PC-9 (cell line): ENCODE data around the gene CLASP1. TPM values are rescaled to one million over a fixed set of nuclear protein-coding genes. Genes with fewer than 3 reads are reported as not detected.

ENCODE experiments used
- BruUV-seq: library from RNA; stranded (reverse); fragments of 400-500 nt; replicated peaks from 2 replicates; lab custom pipeline; 2021; lab: Mats Ljungman, UMichigan
- CTCF ChIA-PET: fragments of 300-600 bp; sonication (Branson Sonifier 250); formaldehyde crosslinking; loops from one replicate; lab custom pipeline; 2022; ENCODE audit warnings: antibody characterized with exemption; lab: Charles Lee
- POLR2A ChIA-PET: fragments of 300-600 bp; sonication (Branson Sonifier 250); formaldehyde crosslinking; loops from one replicate; lab custom pipeline; 2022; ENCODE audit warnings: antibody characterized with exemption; ENCODE audit not compliant: unreplicated experiment; lab: Charles Lee
- DNase-seq, 2 experiments: peaks; one replicate each; pipeline versions ENCODE4 v3.0.0 to v3.0.0-alpha.2; 2015 to 2022; ENCODE audit warnings: mixed read lengths in 1 of 2
- H2AFZ ChIP-seq: fragments of 200-600 bp; sonication (generic); 2 replicates; pipeline ENCODE4 v1.8.1; 2017; ENCODE audit warnings: antibody characterized with exemption
- H3F3A ChIP-seq: fragments of 200-600 bp; sonication (generic); 2 replicates; pipeline ENCODE4 v1.8.1; 2017; ENCODE audit warnings: antibody characterized with exemption, mild to moderate bottlenecking, low read depth; ENCODE audit not compliant: insufficient read depth
- H3K27ac ChIP-seq: fragments of 200-600 bp; sonication (generic); 2 replicates; pipeline ENCODE4 v1.6.1; 2016; ENCODE audit warnings: mixed run types
- H3K27me3 ChIP-seq: fragments of 200-600 bp; sonication (generic); 2 replicates; pipeline ENCODE4 v1.6.1; 2016; ENCODE audit warnings: low read depth, mixed run types; ENCODE audit not compliant: insufficient read depth
- H3K36me3 ChIP-seq: fragments of 200-600 bp; sonication (generic); 2 replicates; pipeline ENCODE4 v1.6.1; 2016; ENCODE audit warnings: low read depth, mixed run types
- H3K4me1 ChIP-seq: fragments of 200-600 bp; sonication (generic); replicated peaks from 2 replicates; pipeline ENCODE4 v1.6.1; 2016; ENCODE audit warnings: mixed run types; ENCODE audit not compliant: insufficient read depth
- H3K4me2 ChIP-seq: fragments of 200-600 bp; sonication (generic); 2 replicates; pipeline ENCODE4 v1.6.1; 2017; ENCODE audit warnings: mixed run types
- H3K4me3 ChIP-seq: fragments of 200-600 bp; sonication (generic); 2 replicates; pipeline ENCODE4 v1.6.1; 2016; ENCODE audit warnings: mixed run types
- H3K79me2 ChIP-seq: fragments of 200-600 bp; sonication (generic); 2 replicates; pipeline ENCODE4 v1.6.1; 2017; ENCODE audit warnings: low read depth, mixed run types
- H3K9me2 ChIP-seq: fragments of 200-600 bp; sonication (generic); 2 replicates; pipeline ENCODE4 v1.8.1; 2017; ENCODE audit warnings: mild to moderate bottlenecking; ENCODE audit not compliant: insufficient read depth
- H3K9me3 ChIP-seq: fragments of 200-600 bp; sonication (generic); 2 replicates; pipeline ENCODE4 v1.8.1; 2016; ENCODE audit warnings: low read depth; ENCODE audit not compliant: insufficient read depth
- H4K20me1 ChIP-seq: fragments of 200-600 bp; sonication (generic); 2 replicates; pipeline ENCODE4 v1.8.1; 2017; ENCODE audit not compliant: insufficient read depth
- EZH2 ChIP-seq: fragments of 200-600 bp; sonication (generic); IDR thresholded peaks from 2 replicates; pipeline ENCODE4 v1.8.0; 2017; ENCODE audit warnings: antibody characterized with exemption, low read depth
- intact Hi-C: fragments of 100-400 bp; cut with micrococcal nuclease; formaldehyde crosslinking; loops from one replicate; pipeline ENCODE4 v1.10.0; 2022; ENCODE audit not compliant: unreplicated experiment
- total RNA-seq: library from RNA; stranded (reverse); gene quantifications from 2 replicates; pipeline ENCODE4 v1.2.3, GENCODE V29; 2021
- TF ChIP-seq, protein P1 (sequence below): fragments of 200-600 bp; sonication (generic); conservative IDR thresholded peaks from 2 replicates; pipeline ENCODE4 v1.6.1; 2017; ENCODE audit warnings: mixed run types, antibody characterized with exemption, mild to moderate bottlenecking, moderate library complexity

Gene CLASP1
- total RNA-seq, 1 experiment from 2014 or later, result 61.8 TPM

DNA sequence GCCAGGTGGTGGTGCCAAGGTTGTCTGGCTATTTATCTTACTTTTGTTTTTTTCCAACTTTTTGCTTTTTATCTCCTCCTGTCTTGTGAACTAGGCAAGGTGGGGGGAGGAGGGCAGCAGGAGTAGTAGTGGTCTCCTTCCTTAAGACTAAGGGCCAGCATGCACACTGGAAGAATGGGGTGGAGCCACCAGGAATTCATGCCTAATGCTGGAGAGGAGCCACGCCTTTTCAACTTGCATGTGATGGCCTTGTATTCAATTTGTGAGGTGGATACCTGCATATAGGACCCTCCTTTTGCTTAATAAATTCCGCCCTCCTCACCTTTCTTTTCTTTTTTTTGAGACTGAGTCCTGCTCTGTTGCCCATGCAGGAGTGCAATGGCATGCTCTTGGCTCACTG lies 37.6 kb upstream of the CLASP1 start:
- POLR2A ChIA-PET, result no interaction called here

DNA sequence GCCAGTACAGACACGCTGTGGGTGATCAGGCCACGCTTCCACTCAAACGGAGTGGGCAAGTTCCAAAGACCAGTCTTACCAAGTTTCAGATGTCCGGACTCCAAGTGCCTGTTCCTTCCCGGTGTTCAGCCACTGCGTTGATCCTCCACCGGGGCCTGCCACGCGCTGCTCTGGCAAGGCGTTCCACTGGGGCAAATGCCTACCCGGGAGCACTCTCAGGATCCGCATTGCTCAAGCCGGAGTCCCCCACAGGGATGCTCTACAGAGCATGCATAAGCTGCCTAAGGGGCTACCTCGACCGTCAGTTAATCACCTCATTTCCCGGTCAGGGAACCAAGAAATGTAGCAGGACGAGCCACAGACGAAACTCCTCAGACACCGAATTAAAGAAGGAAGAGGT lies 37.0 kb upstream of the CLASP1 start:
- no peak overlapping the region for H2AFZ ChIP-seq
- H3K4me1 ChIP-seq, result no peaks in the 10 kb centered on the region
- intact Hi-C loops, result no loop called here
- no peaks in the 10 kb centered on the region for H3K36me3 ChIP-seq
- H3K27me3 ChIP-seq, result no peaks in the 10 kb centered on the region
- H3K9me3 ChIP-seq, result peaks cover 13% of the 10 kb centered on the region
- H3K79me2 ChIP-seq, result no peaks in the 10 kb centered on the region
- CTCF ChIA-PET, result no interaction called here
- H3F3A ChIP-seq, result no peaks in the 10 kb centered on the region
- no peak for TF ChIP-seq EZH2
- TF ChIP-seq, protein P1, sequence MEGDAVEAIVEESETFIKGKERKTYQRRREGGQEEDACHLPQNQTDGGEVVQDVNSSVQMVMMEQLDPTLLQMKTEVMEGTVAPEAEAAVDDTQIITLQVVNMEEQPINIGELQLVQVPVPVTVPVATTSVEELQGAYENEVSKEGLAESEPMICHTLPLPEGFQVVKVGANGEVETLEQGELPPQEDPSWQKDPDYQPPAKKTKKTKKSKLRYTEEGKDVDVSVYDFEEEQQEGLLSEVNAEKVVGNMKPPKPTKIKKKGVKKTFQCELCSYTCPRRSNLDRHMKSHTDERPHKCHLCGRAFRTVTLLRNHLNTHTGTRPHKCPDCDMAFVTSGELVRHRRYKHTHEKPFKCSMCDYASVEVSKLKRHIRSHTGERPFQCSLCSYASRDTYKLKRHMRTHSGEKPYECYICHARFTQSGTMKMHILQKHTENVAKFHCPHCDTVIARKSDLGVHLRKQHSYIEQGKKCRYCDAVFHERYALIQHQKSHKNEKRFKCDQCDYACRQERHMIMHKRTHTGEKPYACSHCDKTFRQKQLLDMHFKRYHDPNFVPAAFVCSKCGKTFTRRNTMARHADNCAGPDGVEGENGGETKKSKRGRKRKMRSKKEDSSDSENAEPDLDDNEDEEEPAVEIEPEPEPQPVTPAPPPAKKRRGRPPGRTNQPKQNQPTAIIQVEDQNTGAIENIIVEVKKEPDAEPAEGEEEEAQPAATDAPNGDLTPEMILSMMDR, result no peak
- no peak overlapping the region for H3K27ac ChIP-seq
- POLR2A ChIA-PET, result no interaction called here
- no peak for DNase-seq
- H3K9me2 ChIP-seq, result no peaks in the 10 kb centered on the region
- H4K20me1 ChIP-seq, result no peaks in the 10 kb centered on the region
- no peak overlapping the region for H3K4me2 ChIP-seq
- no peak overlapping the region for H3K4me3 ChIP-seq
- no TSS peak for BruUV-seq

More for the DNA sequence above, 37.6 kb upstream of the CLASP1 start:
- Histone ChIP-seq H3K9me3 (peaks cover 12% of the 10 kb centered on the region), H3F3A (no peaks in the 10 kb centered on the region), H3K4me3 (no peak overlapping the region), H2AFZ (no peak overlapping the region), H3K27ac (no peak overlapping the region), H4K20me1 (no peaks in the 10 kb centered on the region), H3K36me3 (no peaks in the 10 kb centered on the region), H3K4me1 (no peaks in the 10 kb centered on the region), H3K4me2 (no peak overlapping the region), H3K27me3 (no peaks in the 10 kb centered on the region), H3K9me2 (no peaks in the 10 kb centered on the region), H3K79me2 (no peaks in the 10 kb centered on the region)
- intact Hi-C loops, result no loop called here
- DNase-seq, result no peak
- no TSS peak for BruUV-seq
- no peak for TF ChIP-seq EZH2
- TF ChIP-seq, protein P1, result no peak
- CTCF ChIA-PET, result no interaction called here

DNA sequence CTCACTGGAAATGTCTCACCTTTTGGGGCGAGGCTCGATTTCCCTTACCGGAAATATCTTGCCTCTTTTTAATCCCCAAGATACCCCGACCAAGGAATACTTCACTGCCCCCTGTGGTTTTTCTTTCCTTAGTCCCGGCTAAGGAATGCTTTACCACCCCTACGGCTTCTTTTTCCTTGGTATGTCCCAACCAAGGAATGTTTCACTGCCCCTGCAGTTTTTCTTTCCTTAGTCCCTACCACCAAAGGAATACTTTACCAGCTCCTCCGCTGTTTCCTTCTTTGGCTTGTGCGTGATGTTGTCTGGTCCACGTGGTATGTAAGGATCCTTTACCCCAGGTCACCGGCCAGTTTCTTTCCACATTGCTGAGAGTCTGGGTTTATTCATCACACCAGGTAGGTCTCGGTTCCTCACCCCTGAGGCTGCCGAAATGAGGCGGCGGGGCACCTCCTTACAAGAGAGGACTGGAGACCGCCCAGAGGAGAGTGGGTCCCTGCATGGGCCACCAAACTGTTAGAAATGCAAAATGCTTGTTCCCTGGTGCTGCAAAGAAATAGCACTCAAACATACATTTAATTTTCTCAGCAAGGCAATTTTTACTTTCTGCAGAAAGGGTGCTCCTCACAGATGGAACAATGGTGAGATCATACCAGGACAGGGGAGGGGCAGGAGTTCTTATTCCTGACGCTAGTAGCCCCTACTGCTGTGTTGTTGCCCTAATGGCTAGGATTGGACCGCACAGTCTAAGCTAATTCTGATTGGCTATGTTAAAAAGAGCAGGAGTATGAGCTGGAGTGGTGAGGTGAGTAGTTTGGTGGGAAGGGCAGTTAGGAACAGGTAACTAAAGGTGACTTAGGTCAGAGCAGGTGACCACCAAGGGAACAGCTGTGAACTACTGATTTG lies 33.4 kb upstream of the CLASP1 start:
- DNase-seq, result no peak
- CTCF ChIA-PET, result no interaction called here
- intact Hi-C loops, result no loop called here
- POLR2A ChIA-PET, result no interaction called here
- no TSS peak for BruUV-seq
- Histone ChIP-seq H3K79me2 (no peaks in the 10 kb centered on the region), H3K9me2 (no peaks in the 10 kb centered on the region), H3K27me3 (no peaks in the 10 kb centered on the region), H3K4me2 (no peak overlapping the region), H3K4me1 (no peaks in the 10 kb centered on the region), H3K4me3 (no peak overlapping the region), H3K36me3 (no peaks in the 10 kb centered on the region), H4K20me1 (no peaks in the 10 kb centered on the region), H3K27ac (no peak overlapping the region), H3F3A (no peaks in the 10 kb centered on the region), H3K9me3 (peaks cover 20% of the 10 kb centered on the region), H2AFZ (no peak overlapping the region)
- TF ChIP-seq, protein P1, result no peak
- no peak for TF ChIP-seq EZH2
